Nucleus accumbens (tissue), 56 donors: ENCODE results near the gene POLR3G.

ENCODE experiments used
- DNase-seq, 56 donors: peaks; one replicate each; lab custom pipeline; 2025; lab: John Stamatoyannopoulos, UW

POLR3G gene

GRCh38 chr5:90549223-90549622, 74.6 kb downstream of the POLR3G start:
- no peak for DNase-seq

- no peak for DNase-seq
Measured at GRCh38 chr5:90549729-90550275, 75.1 kb downstream of the POLR3G start.

GRCh38 chr5:90550963-90551362, 76.3 kb downstream of the POLR3G start:
- no peak for DNase-seq

- DNase-seq = no peak
Measured at GRCh38 chr5:90551376-90551775, 76.7 kb downstream of the POLR3G start.

GRCh38 chr5:90553711-90554110, 79.0 kb downstream of the POLR3G start:
- no peak for DNase-seq

GRCh38 chr5:90554358-90555006, 79.8 kb downstream of the POLR3G start:
- DNase-seq = no peak

- DNase-seq = no peak
Measured at GRCh38 chr5:90555666-90556065, 81.0 kb downstream of the POLR3G start.

- DNase-seq = no peak
Measured at GRCh38 chr5:90557391-90557790, 82.7 kb downstream of the POLR3G start.

- DNase-seq = peak in 1 of 56 donors; percentile 15
Measured at GRCh38 chr5:90557871-90558270, 83.2 kb downstream of the POLR3G start.

- peak in 52 of 56 donors; percentile 8 to 82 (median 55) for DNase-seq
Measured at GRCh38 chr5:90558344-90559192, 83.9 kb downstream of the POLR3G start, which contains the start of gene ADGRV1. TSS of gene ADGRV1 (plus strand) at chr5:90558797. CDS start at chr5:90558896, 99 bp downstream.

GRCh38 chr5:90560771-90561170, 86.1 kb downstream of the POLR3G start:
- no peak for DNase-seq

- no peak for DNase-seq
Measured at GRCh38 chr5:90561766-90562165, 87.1 kb downstream of the POLR3G start.

GRCh38 chr5:90562341-90562740, 87.7 kb downstream of the POLR3G start:
- no peak for DNase-seq

GRCh38 chr5:90563108-90563507, 88.4 kb downstream of the POLR3G start:
- no peak for DNase-seq
